AG08395 (cell line): ENCODE measurements around the gene MMD.

Source experiments
- DNase-seq: peaks from one replicate; pipeline ENCODE4 v3.0.0; 2012; ENCODE audit warnings: mixed read lengths, low spot score

Gene MMD

GRCh38 chr17:55348749-55349354 lies 72.8 kb downstream of the MMD start:
- DNase-seq: peak; percentile 62

DNA sequence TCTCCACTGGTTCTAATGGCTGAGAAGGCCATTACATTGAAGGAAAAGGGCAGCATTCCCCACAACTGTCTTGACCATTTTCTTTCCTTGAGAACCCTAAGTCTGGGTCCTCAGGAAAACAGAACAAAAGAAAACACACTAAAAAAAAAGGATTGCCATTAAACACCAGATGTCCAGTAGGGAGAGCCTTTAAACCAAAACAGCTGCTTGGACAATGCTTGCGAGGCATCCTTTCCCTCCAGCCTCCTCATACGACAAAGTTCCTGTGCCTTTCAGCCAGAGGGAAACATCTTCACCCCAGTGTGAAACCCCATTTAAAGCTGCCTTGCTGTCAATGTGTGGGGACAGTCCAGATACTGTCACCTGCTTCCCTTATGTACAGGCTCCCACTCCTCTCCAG lies 74.3 kb downstream of the MMD start:
- DNase-seq: no peak

GRCh38 chr17:55346658-55347057 lies 75.0 kb downstream of the MMD start:
- DNase-seq: no peak

- DNase-seq: no peak
Observed at GRCh38 chr17:55345132-55345531, 76.5 kb downstream of the MMD start.

- no peak for DNase-seq
Observed at GRCh38 chr17:55344514-55344997, 77.1 kb downstream of the MMD start.

GRCh38 chr17:55343900-55344513 lies 77.6 kb downstream of the MMD start:
- DNase-seq: no peak

DNA sequence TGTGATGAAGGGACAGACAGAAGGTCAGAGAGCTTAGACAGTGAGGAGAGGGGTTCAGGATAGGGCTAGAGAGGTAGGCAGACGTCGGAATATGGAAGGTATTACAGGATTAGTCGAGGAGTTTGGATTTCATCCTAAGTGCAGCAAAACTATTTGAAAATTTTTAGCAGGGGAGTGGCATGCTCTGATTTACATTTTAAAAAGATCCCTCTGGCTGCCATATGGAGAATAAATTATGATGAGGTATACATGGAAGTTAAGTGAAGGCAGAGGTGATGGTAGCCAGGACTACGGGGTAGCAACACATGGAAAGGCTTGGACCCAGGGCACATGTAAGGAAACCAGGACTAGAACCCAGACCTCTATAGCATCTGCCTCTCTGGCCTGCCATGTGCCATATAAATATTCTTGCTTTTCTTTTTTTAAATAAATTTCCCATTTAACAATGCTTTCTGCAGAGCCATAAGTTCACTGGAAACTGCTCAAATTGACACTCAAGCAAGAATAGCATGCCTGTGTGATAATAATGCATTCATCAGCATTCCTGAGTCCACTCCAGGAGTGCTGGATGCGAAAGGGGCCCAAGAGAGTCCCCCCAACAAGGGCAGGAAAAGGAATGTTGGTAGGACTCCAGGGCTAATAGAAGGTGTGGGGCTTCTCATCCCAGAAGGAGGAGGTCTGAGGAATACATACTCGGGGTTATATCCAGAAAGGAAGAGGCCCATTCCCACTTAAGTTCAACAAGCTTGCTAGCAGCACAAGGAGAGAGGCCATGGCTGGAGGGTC lies 78.6 kb downstream of the MMD start:
- no peak for DNase-seq
